ENCODE data around the gene SAMHD1. TPM values are rescaled to one million over a fixed set of nuclear protein-coding genes. Genes with fewer than 3 reads are reported as not detected.
A peak's percentile ranks its signal among the peaks of the same experiment; 100 is the strongest.

The SAMHD1 gene
- total and polyA plus RNA-seq, 7 donors, result 17.0 to 36.4 (median 26.2) TPM

GRCh38 chr20:36888880-36889516, 62.5 kb downstream of the SAMHD1 start:
- Histone ChIP-seq H3K36me3 (ENCODE audit: insufficient read depth in 1 of 2, low read depth in 1 of 2) (peaks cover 8 to 34% of the 10 kb centered on the region in 2 donors), H3K27ac (no peak overlapping the region), H3K27me3 (ENCODE audit: insufficient read depth in 3 of 3, low read length in 2 of 3) (no peaks in the 10 kb centered on the region), H3K4me1 (no peaks in the 10 kb centered on the region), H3K4me3 (no peak overlapping the region), H3K9me3 (no peaks in the 10 kb centered on the region)
- DNase-seq (no peak), ATAC-seq (no peak)
- no peak for TF ChIP-seq CTCF (IDR thresholded peaks at IDR 0.05)
- intact Hi-C loops (cut with DNase I), result no loop called here
- 82 to 84% (median 82%) methylated on average over 15 of the region's 15 CpGs for WGBS, 3 donors

GRCh38 chr20:36887752-36888090, 63.8 kb downstream of the SAMHD1 start:
- WGBS, 3 donors, result 31 to 40% (median 36%) methylated on average over 6 of the region's 6 CpGs
- ATAC-seq (peak in 1 of 4 donors; percentile 18), DNase-seq (no peak)
- intact Hi-C loops (cut with DNase I), result loop anchor here in 1 of 2 donors (2.0 kb wide), 1 partner anchor 171 kb away; no protein-coding TSS in a partner anchor
- Histone ChIP-seq H3K27ac (no peak overlapping the region), H3K27me3 (ENCODE audit: insufficient read depth in 3 of 3, low read length in 2 of 3) (no peaks in the 10 kb centered on the region), H3K4me3 (no peak overlapping the region), H3K4me1 (no peaks in the 10 kb centered on the region), H3K9me3 (no peaks in the 10 kb centered on the region), H3K36me3 (ENCODE audit: insufficient read depth in 1 of 2, low read depth in 1 of 2) (peaks cover under 1 to 21% of the 10 kb centered on the region in 2 donors)
- TF ChIP-seq CTCF (IDR thresholded peaks at IDR 0.05), result no peak

GRCh38 chr20:36886859-36887751, 64.4 kb downstream of the SAMHD1 start:
- DNase-seq (peak; percentile 83 to 90), ATAC-seq (peak; percentile 89 to 97 (median 94))
- H3K27ac ChIP-seq, result no peak overlapping the region
- H3K9me3 ChIP-seq, result no peaks in the 10 kb centered on the region
- H3K4me1 ChIP-seq, result no peaks in the 10 kb centered on the region
- WGBS, 3 donors, result 21 to 24% (median 21%) methylated on average over 24 of the region's 24 CpGs
- H3K27me3 ChIP-seq (ENCODE audit: insufficient read depth in 3 of 3, low read length in 2 of 3), result no peaks in the 10 kb centered on the region
- H3K36me3 ChIP-seq (ENCODE audit: insufficient read depth in 1 of 2, low read depth in 1 of 2), result peaks cover 0 to 15% of the 10 kb centered on the region in 2 donors
- peak; percentile 92 for TF ChIP-seq CTCF (IDR thresholded peaks at IDR 0.05)
- no peak overlapping the region for H3K4me3 ChIP-seq
- intact Hi-C loops (cut with DNase I), result loop anchor here in 1 of 2 donors (2.0 kb wide), 1 partner anchor 170 kb away; no protein-coding TSS in a partner anchor

GRCh38 chr20:36885356-36885755, 66.2 kb downstream of the SAMHD1 start:
- WGBS, 3 donors, result 44 to 51% (median 45%) methylated on average over 8 of the region's 8 CpGs
- H3K4me1 ChIP-seq, result no peaks in the 10 kb centered on the region
- DNase-seq, result no peak
- H3K27me3 ChIP-seq (ENCODE audit: insufficient read depth in 3 of 3, low read length in 2 of 3), result no peaks in the 10 kb centered on the region
- no peaks in the 10 kb centered on the region for H3K9me3 ChIP-seq
- no peak for TF ChIP-seq CTCF (IDR thresholded peaks at IDR 0.05)
- no peaks in the 10 kb centered on the region for H3K36me3 ChIP-seq (ENCODE audit: insufficient read depth in 1 of 2, low read depth in 1 of 2)
- H3K27ac ChIP-seq, result no peak overlapping the region
- no peak for ATAC-seq
- H3K4me3 ChIP-seq, result no peak overlapping the region
- intact Hi-C loops (cut with DNase I), result no loop called here
